Heart right ventricle (tissue), 16 donors: ENCODE measurements around the gene PRODH2. TPM values are rescaled to one million over a fixed set of nuclear protein-coding genes. Genes with fewer than 3 reads are reported as not detected.

Experiments
- ATAC-seq, 8 donors: fragments of 200-7000 bp; cut with Tn5 transposase; one replicate each; pipeline ENCODE4 v1.9.1; 2020; ENCODE audit warnings: mild to moderate bottlenecking in 8 of 8, moderate library complexity in 8 of 8, moderate number of reproducible peaks in 1 of 8
- DNase-seq, 2 donors: peaks; one replicate each; pipeline ENCODE4 v3.0.0-alpha.2; 2020
- H3K27ac ChIP-seq, 10 donors: fragments of 200-600 bp; sonication (generic) in 2 of 10; one replicate each; pipeline versions ENCODE4 v1.5.0 to v1.8.0; 2020 to 2022; ENCODE audit warnings: mild to moderate bottlenecking in 3 of 10
- H3K27me3 ChIP-seq, 7 donors: fragments of 200-600 bp; one replicate each; pipeline ENCODE4 v1.8.0; 2021 to 2022; ENCODE audit warnings: mild to moderate bottlenecking in 2 of 7
- H3K36me3 ChIP-seq, 9 donors: fragments of 200-600 bp; sonication (generic) in 1 of 9; one replicate each; pipeline versions ENCODE4 v1.5.0 to v1.8.0; 2020 to 2022; ENCODE audit warnings: mild to moderate bottlenecking in 2 of 9
- H3K4me1 ChIP-seq, 9 donors: fragments of 200-600 bp; sonication (generic) in 1 of 9; one replicate each; pipeline versions ENCODE4 v1.5.0 to v1.8.0; 2020 to 2022; ENCODE audit warnings: mild to moderate bottlenecking in 4 of 9
- H3K4me3 ChIP-seq, 10 donors: fragments of 200-600 bp; sonication (generic) in 2 of 10; one replicate each; pipeline versions ENCODE4 v1.5.0 to v1.8.0; 2020 to 2022; ENCODE audit warnings: mild to moderate bottlenecking in 7 of 10, moderate library complexity in 2 of 10
- H3K9me3 ChIP-seq, 11 donors: fragments of 200-600 bp in 10 of 11; sonication (generic) in 2 of 11; one replicate each; pipeline versions ENCODE4 v1.5.0 to v1.8.0; 2013 to 2022; ENCODE audit warnings: mild to moderate bottlenecking in 2 of 11, control low read depth in 1 of 11, moderate library complexity in 1 of 11
- WGBS, 2 donors: extraction: QIAGEN DNeasy Blood & Tissue Kit; methylation state at CpG; one replicate each; pipeline ENCODE4 v1.1.7; 2013; ENCODE audit warnings: inconsistent platforms in 1 of 2; 5-methylcytosine and 5-hydroxymethylcytosine counted together
- intact Hi-C, 10 donors: fragments of 100-400 bp; cut with DNase I; formaldehyde crosslinking; loops; one replicate each; pipeline versions ENCODE4 v1.11.1 to v1.14.2; 2022
- polyA plus RNA-seq, 2 donors: library from polyadenylated mRNA; stranded (reverse); fragments of 200-250 nt; gene quantifications; one replicate each; pipeline ENCODE4 v1.2.3, GENCODE V29; 2013
- total RNA-seq, 10 donors: library from RNA; stranded (reverse); fragmentation: NEBNext Ultra II Directional in 3 of 10; extraction: Animal tissue kit (Norgen Biotek cat#: 25700) in 3 of 10; gene quantifications; one replicate each; pipeline versions ENCODE4 v1.2.1 to v1.2.4, GENCODE V29; 2021 to 2023
- TF ChIP-seq, protein P1 (sequence below), 9 donors: fragments of 200-600 bp; sonication (generic) in 2 of 9; IDR thresholded peaks; one replicate each; pipeline versions ENCODE4 v1.5.0 to v1.8.0; 2021 to 2022; ENCODE audit warnings: antibody characterized with exemption in 9 of 9, mild to moderate bottlenecking in 5 of 9, moderate library complexity in 1 of 9
- donor health status: Arrhythmogenic right ventricular cardiomyopathy.
- donor health status: ischemic (EF 13 %, LVEDD 7.1; RV severe dilation, severe dysfunction).
- donor health status: healthy with polysubstance abuse.
- donor health status: DM: no; HTN: yes; CAD: no.
- donor health status: DM: no; HTN: no; CAD: no.
- donor health status: ischemic (EF 25% LVEDD 6.9; RV normal size, moderate dysfunction).
- donor health status: ischemic (EF 25% LVEDD 5.7; RV mildly dilated, moderate dysfunction).
- donor health status: healthy.
- donor health status: DM: yes; HTN: yes; CAD: no.
- donor health status: Ischemic cardiomyopathy.
- donor health status: ischemic (EF 35%, LVEDD 5.7; RV mildly dilated, moderate dysfunction).
- donor health status: nonischemic (EF 11% LVEDD 7.7; RV severe dilation, severe dysfunction).
- donor health status: DM: yes; HTN: yes; CAD: no.
- donor health status: PGD.
- donor health status: ischemic (EF 29% LVEDD 5.4; RV normal size, mild dysfunction).
- donor health status: nonischemic (EF 23%, LVEDD 6.1; RV moderate dilation, normal function).

Gene PRODH2
- total and polyA plus RNA-seq, 12 donors = not detected

DNA sequence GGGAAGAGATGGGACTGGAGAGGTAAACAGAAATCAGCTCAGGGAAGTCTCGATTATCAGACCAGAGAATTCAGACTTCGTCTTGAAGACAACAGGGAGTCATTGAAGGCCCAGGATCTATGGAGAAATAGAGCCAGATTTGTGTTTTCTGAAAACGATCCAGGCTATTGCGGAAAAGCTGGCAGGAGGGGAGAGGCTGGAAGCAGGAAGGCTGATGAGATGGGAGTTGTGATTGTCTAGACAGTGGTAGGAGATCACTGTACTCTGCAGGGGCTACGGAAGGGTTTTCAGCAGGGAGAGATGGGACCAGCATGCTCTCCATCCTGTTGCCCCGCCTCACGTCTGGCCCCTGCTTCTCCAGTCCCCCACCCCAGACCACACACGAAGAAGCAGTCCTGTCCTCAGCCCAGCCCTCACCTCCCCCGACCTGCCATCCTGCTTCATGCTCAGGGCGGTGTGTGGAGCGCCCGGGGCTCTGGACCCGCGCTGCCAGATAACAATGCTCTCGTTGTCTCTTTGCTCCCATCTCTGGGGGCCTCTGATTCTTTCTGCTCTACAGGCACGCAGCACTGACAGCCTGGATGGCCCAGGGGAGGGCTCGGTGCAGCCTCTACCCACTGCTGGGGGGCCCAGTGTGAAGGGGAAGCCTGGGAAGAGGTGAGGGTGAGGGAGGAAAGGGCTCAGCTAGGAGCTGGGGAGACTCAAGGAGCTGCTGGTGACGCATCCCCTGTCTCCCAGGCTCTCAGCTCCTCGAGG, 35.4 kb downstream of the PRODH2 start:
- DNase-seq (no peak), ATAC-seq (no peak)
- TF ChIP-seq, protein P1, sequence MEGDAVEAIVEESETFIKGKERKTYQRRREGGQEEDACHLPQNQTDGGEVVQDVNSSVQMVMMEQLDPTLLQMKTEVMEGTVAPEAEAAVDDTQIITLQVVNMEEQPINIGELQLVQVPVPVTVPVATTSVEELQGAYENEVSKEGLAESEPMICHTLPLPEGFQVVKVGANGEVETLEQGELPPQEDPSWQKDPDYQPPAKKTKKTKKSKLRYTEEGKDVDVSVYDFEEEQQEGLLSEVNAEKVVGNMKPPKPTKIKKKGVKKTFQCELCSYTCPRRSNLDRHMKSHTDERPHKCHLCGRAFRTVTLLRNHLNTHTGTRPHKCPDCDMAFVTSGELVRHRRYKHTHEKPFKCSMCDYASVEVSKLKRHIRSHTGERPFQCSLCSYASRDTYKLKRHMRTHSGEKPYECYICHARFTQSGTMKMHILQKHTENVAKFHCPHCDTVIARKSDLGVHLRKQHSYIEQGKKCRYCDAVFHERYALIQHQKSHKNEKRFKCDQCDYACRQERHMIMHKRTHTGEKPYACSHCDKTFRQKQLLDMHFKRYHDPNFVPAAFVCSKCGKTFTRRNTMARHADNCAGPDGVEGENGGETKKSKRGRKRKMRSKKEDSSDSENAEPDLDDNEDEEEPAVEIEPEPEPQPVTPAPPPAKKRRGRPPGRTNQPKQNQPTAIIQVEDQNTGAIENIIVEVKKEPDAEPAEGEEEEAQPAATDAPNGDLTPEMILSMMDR (IDR thresholded peaks at IDR 0.05) = no peak
- Histone ChIP-seq H3K27ac (no peak overlapping the region), H3K4me3 (no peak overlapping the region), H3K4me1 (peaks cover 0 to 18% (median 7%) of the 10 kb centered on the region in 9 donors), H3K27me3 (no peaks in the 10 kb centered on the region), H3K9me3 (no peaks in the 10 kb centered on the region), H3K36me3 (peaks cover 0 to 48% (median 0%) of the 10 kb centered on the region in 9 donors)
- intact Hi-C loops = loop anchor here in 2 of 10 donors (10.0 kb wide), 1 partner anchor 158 kb away; the partner anchor contains the start of gene LRFN3 (in 2 of the 2)
- WGBS, 2 donors = 64 to 74% methylated on average over 19 of the region's 19 CpGs

DNA sequence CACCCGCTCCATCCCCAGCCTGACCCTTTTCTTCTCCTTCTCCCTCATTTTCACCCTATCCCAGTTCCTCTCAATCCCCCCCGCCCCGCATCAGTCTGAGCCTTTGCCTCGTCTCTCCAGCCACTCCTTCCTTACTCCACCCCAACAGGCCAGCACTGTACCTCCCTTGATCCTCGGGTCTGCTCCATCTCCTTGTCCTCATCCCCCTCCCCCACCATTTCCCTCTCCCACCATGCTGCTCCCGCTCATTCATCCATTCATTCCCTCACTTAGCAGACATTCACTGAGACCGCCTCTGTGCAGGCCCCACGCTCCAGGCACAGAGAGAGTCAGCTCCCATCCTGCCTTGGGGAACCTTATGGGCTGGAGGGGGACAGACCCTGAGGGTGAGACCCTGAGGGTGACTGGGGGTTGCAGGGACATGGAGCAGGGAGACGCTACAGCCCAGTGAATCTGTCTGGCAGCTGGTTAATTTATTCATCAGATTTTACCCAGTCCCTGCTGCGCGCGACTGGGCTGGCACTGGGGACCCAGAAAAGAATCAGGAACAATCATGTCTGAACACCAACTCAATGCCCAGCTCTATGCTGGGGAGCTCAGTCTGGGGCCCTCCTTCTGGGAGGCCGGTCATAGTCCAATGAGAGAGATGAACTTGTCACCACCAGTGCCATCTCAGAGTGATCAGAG, 36.4 kb downstream of the PRODH2 start:
- 58 to 61% methylated on average over 12 to 13 of the region's 13 CpGs for WGBS, 2 donors
- ATAC-seq = no peak
- intact Hi-C loops = loop anchor here in 2 of 10 donors (10.0 kb wide), 1 partner anchor 159 kb away; the partner anchor contains the start of gene LRFN3 (in 2 of the 2)
- Histone ChIP-seq H3K27ac (peak overlapping the region in 1 of 10 donors; percentile 54), H3K9me3 (no peaks in the 10 kb centered on the region), H3K4me3 (peak overlapping the region; percentile 61 to 98 (median 85)), H3K36me3 (peaks cover 0 to 38% (median 0%) of the 10 kb centered on the region in 9 donors), H3K27me3 (no peaks in the 10 kb centered on the region), H3K4me1 (peaks cover 0 to 18% (median 7%) of the 10 kb centered on the region in 9 donors)
- TF ChIP-seq, protein P1 (IDR thresholded peaks at IDR 0.05) = no peak
- DNase-seq = no peak

DNA sequence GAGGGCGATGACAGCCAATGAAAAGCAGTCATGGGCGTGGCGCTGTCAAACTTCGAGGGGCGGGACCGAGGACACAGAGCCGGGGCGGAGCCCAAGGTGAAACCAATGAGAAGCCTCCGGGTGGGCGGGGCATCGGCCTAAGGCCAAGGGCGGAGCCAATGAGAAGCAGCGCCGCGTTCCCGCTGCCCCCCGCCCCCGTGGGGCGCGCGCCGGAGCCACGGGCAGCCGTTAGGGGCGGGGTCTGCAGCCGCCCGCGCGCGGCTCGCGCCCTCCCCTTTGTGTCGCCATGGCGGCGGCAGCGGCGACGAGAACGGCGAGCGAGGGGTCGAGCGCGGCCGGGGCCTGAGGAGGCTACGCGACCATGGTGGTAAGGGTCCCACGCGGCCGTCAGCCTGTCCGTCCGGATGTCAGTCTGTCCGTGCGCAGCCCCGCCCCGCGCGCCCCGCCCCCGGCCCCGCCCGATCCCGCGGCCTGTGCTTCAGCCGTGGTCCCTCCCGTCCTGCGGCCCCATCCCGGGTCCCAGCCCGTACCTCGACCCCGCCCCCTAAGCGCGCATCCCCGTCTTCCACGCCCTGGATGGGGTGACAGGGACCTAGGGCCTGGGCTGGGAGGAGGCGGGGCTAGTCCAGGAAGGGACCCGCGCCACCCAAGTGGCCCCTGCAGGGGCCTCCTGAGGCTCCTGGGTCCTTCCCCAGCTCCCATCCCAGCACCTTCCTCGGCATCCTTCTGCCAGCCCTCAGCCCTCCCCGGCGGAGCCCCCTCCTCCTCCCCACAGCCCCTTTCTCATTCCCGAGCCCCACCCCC, 37.1 kb downstream of the PRODH2 start, which contains the start of gene ARHGAP33:
ARHGAP33 (plus strand) TSS at position 267 of the 804 bp plus-strand sequence; CDS start at position 362, 95 bp downstream.
- DNase-seq = peak; percentile 99
- peak within 1 kb of the TSS; percentile 61 to 98 (median 85) for H3K4me3 ChIP-seq
- no peaks in the 10 kb centered on the region for H3K27me3 ChIP-seq
- intact Hi-C loops = loop anchor here in 2 of 10 donors (10.0 kb wide), 1 partner anchor 159 kb away; the partner anchor contains the start of gene LRFN3 (in 2 of the 2)
- H3K4me1 ChIP-seq = peaks cover 0 to 18% (median 7%) of the 10 kb centered on the region in 9 donors
- peak; percentile 97 to 100 (median 99) for ATAC-seq
- peaks cover 0 to 30% (median 0%) of the 10 kb centered on the region in 9 donors for H3K36me3 ChIP-seq
- no peaks in the 10 kb centered on the region for H3K9me3 ChIP-seq
- TF ChIP-seq, protein P1 (IDR thresholded peaks at IDR 0.05) = no peak
- peak within 1 kb of the TSS in 7 of 10 donors; percentile 17 to 75 (median 58) for H3K27ac ChIP-seq
- WGBS, 2 donors = 0 to 1% methylated on average over 74 to 82 of the region's 82 CpGs
